Activated CD4-positive, alpha-beta T cell treated with anti-CD3 and anti-CD28 coated beads, Interleukin-2, amount 50 U/mL, for 4 hours (primary cell): ENCODE results near the gene TSBP1.
"Not testable (repeated sequence)": the region's sequence is repeated elsewhere in the genome, so short reads cannot be mapped to it uniquely, and the experiment has no call there.

ENCODE experiments used
- DNase-seq, 2 experiments: peaks; one replicate each; pipeline ENCODE4 v3.0.0-alpha.2; 2020

TSBP1 gene

GRCh38 chr6:32375739-32376529 lies 4.2 kb upstream of the TSBP1 start:
- no peak for DNase-seq

- DNase-seq, result no peak
Measured at GRCh38 chr6:32371229-32371628, 474 bp downstream of the TSBP1 start.

GRCh38 chr6:32370505-32370904 lies 1.2 kb downstream of the TSBP1 start:
- no peak for DNase-seq

GRCh38 chr6:32369660-32370059 lies 2.0 kb downstream of the TSBP1 start:
- no peak for DNase-seq

- DNase-seq, result no peak
Measured at GRCh38 chr6:32367644-32368043, 4.1 kb downstream of the TSBP1 start.

GRCh38 chr6:32359225-32359624 lies 12.5 kb downstream of the TSBP1 start:
- not testable (repeated sequence) for DNase-seq

GRCh38 chr6:32358548-32358947 lies 13.2 kb downstream of the TSBP1 start:
- not testable (repeated sequence) for DNase-seq

GRCh38 chr6:32355018-32355417 lies 16.7 kb downstream of the TSBP1 start:
- DNase-seq, result no peak

- no peak for DNase-seq
Measured at GRCh38 chr6:32353348-32353747, 18.4 kb downstream of the TSBP1 start.

GRCh38 chr6:32340242-32340641 lies 31.5 kb downstream of the TSBP1 start:
- no peak for DNase-seq

- no peak for DNase-seq
Measured at GRCh38 chr6:32337186-32337805, 34.4 kb downstream of the TSBP1 start.

GRCh38 chr6:32332433-32332832 lies 39.3 kb downstream of the TSBP1 start:
- no peak for DNase-seq

GRCh38 chr6:32329141-32329540 lies 42.6 kb downstream of the TSBP1 start:
- DNase-seq, result no peak

- no peak for DNase-seq
Measured at GRCh38 chr6:32327103-32327502, 44.6 kb downstream of the TSBP1 start.

GRCh38 chr6:32318501-32318900 lies 53.2 kb downstream of the TSBP1 start:
- no peak for DNase-seq

- no peak for DNase-seq
Measured at GRCh38 chr6:32317541-32317940, 54.2 kb downstream of the TSBP1 start.

GRCh38 chr6:32313964-32314363 lies 57.7 kb downstream of the TSBP1 start:
- DNase-seq, result no peak

- no peak for DNase-seq
Measured at GRCh38 chr6:32298632-32299336, 72.9 kb downstream of the TSBP1 start.

- not testable (repeated sequence) for DNase-seq
Measured at GRCh38 chr6:32294980-32295379, 76.7 kb downstream of the TSBP1 start.

GRCh38 chr6:32294566-32294965 lies 77.1 kb downstream of the TSBP1 start:
- no peak for DNase-seq

GRCh38 chr6:32293695-32294094 lies 78.0 kb downstream of the TSBP1 start:
- DNase-seq, result no peak

- DNase-seq, result no peak
Measured at GRCh38 chr6:32291543-32291942, 80.2 kb downstream of the TSBP1 start.

- DNase-seq, result no peak
Measured at GRCh38 chr6:32290886-32291450, 80.7 kb downstream of the TSBP1 start.

GRCh38 chr6:32288426-32288825 lies 83.3 kb downstream of the TSBP1 start:
- no peak for DNase-seq
